Activated naive CD8-positive, alpha-beta T cell treated with anti-CD3 and anti-CD28 coated beads, Interleukin-2, amount 50 U/mL, for 24 hours (primary cell): ENCODE measurements around the gene PCMTD2.

Source experiments
- ATAC-seq: fragments of 150-1000 bp; cut with Tn5 transposase; one replicate; pipeline ENCODE4 v1.10.0; 2021
- DNase-seq: peaks from one replicate; pipeline ENCODE4 v3.0.0; 2021
- H3K27ac Mint-ChIP-seq: one replicate; pipeline ENCODE4 v1.8.0; 2021; ENCODE audit warnings: mild to moderate bottlenecking, mixed read lengths
- H3K27me3 Mint-ChIP-seq: one replicate; pipeline ENCODE4 v1.8.0; 2021; ENCODE audit warnings: mixed read lengths
- H3K36me3 Mint-ChIP-seq: one replicate; pipeline ENCODE4 v1.8.0; 2021; ENCODE audit warnings: low read depth, mixed read lengths
- H3K4me1 Mint-ChIP-seq: one replicate; pipeline ENCODE4 v1.8.0; 2021; ENCODE audit warnings: mixed read lengths
- H3K4me3 Mint-ChIP-seq: one replicate; pipeline ENCODE4 v1.8.0; 2021; ENCODE audit warnings: mild to moderate bottlenecking, moderate library complexity, mixed read lengths
- H3K9me3 Mint-ChIP-seq: one replicate; pipeline ENCODE4 v1.8.0; 2021; ENCODE audit warnings: mixed read lengths

PCMTD2 gene

GRCh38 chr20:64240243-64241015, 15.1 kb upstream of the PCMTD2 start:
- no peaks in the 10 kb centered on the region for H3K36me3 Mint-ChIP-seq
- DNase-seq (no peak), ATAC-seq (no peak)
- no peak overlapping the region for H3K27ac Mint-ChIP-seq
- no peaks in the 10 kb centered on the region for H3K27me3 Mint-ChIP-seq
- H3K9me3 Mint-ChIP-seq = no peaks in the 10 kb centered on the region
- H3K4me1 Mint-ChIP-seq = peaks cover 5% of the 10 kb centered on the region
- H3K4me3 Mint-ChIP-seq = no peak overlapping the region

GRCh38 chr20:64241061-64241460, 14.5 kb upstream of the PCMTD2 start:
- no peak for ATAC-seq
- Mint-ChIP-seq H3K4me3 (no peak overlapping the region), H3K36me3 (no peaks in the 10 kb centered on the region), H3K27ac (no peak overlapping the region), H3K27me3 (peaks cover 1% of the 10 kb centered on the region), H3K9me3 (no peaks in the 10 kb centered on the region), H3K4me1 (peaks cover 5% of the 10 kb centered on the region)
- no peak for DNase-seq

- peaks cover 5% of the 10 kb centered on the region for H3K4me1 Mint-ChIP-seq
- H3K4me3 Mint-ChIP-seq = no peak overlapping the region
- H3K9me3 Mint-ChIP-seq = no peaks in the 10 kb centered on the region
- DNase-seq = no peak
- ATAC-seq = no peak
- peaks cover 1% of the 10 kb centered on the region for H3K27me3 Mint-ChIP-seq
- H3K36me3 Mint-ChIP-seq = no peaks in the 10 kb centered on the region
- H3K27ac Mint-ChIP-seq = no peak overlapping the region
Observed at GRCh38 chr20:64242003-64242796, 13.3 kb upstream of the PCMTD2 start.

GRCh38 chr20:64242797-64243475, 12.6 kb upstream of the PCMTD2 start:
- DNase-seq (no peak), ATAC-seq (no peak)
- H3K27me3 Mint-ChIP-seq = peaks cover 1% of the 10 kb centered on the region
- H3K4me1 Mint-ChIP-seq = peaks cover 5% of the 10 kb centered on the region
- no peak overlapping the region for H3K27ac Mint-ChIP-seq
- no peaks in the 10 kb centered on the region for H3K36me3 Mint-ChIP-seq
- H3K9me3 Mint-ChIP-seq = no peaks in the 10 kb centered on the region
- no peak overlapping the region for H3K4me3 Mint-ChIP-seq

GRCh38 chr20:64244281-64244805, 11.2 kb upstream of the PCMTD2 start:
- peaks cover 1% of the 10 kb centered on the region for H3K27me3 Mint-ChIP-seq
- no peak for ATAC-seq
- H3K36me3 Mint-ChIP-seq = no peaks in the 10 kb centered on the region
- no peaks in the 10 kb centered on the region for H3K9me3 Mint-ChIP-seq
- no peak overlapping the region for H3K4me3 Mint-ChIP-seq
- H3K4me1 Mint-ChIP-seq = no peaks in the 10 kb centered on the region
- no peak overlapping the region for H3K27ac Mint-ChIP-seq
- DNase-seq = no peak

GRCh38 chr20:64244870-64245603, 10.5 kb upstream of the PCMTD2 start:
- ATAC-seq (no peak), DNase-seq (no peak)
- no peaks in the 10 kb centered on the region for H3K9me3 Mint-ChIP-seq
- H3K36me3 Mint-ChIP-seq = no peaks in the 10 kb centered on the region
- H3K27me3 Mint-ChIP-seq = peaks cover 4% of the 10 kb centered on the region
- H3K4me3 Mint-ChIP-seq = no peak overlapping the region
- no peak overlapping the region for H3K27ac Mint-ChIP-seq
- H3K4me1 Mint-ChIP-seq = no peaks in the 10 kb centered on the region

- DNase-seq = no peak
- no peak for ATAC-seq
- no peaks in the 10 kb centered on the region for H3K9me3 Mint-ChIP-seq
- no peaks in the 10 kb centered on the region for H3K36me3 Mint-ChIP-seq
- H3K27ac Mint-ChIP-seq = no peak overlapping the region
- H3K27me3 Mint-ChIP-seq = peaks cover 4% of the 10 kb centered on the region
- H3K4me3 Mint-ChIP-seq = no peak overlapping the region
- H3K4me1 Mint-ChIP-seq = no peaks in the 10 kb centered on the region
Observed at GRCh38 chr20:64245746-64246595, 9.6 kb upstream of the PCMTD2 start.

- no peaks in the 10 kb centered on the region for H3K4me1 Mint-ChIP-seq
- no peak overlapping the region for H3K4me3 Mint-ChIP-seq
- no peaks in the 10 kb centered on the region for H3K9me3 Mint-ChIP-seq
- no peak overlapping the region for H3K27ac Mint-ChIP-seq
- no peak for ATAC-seq
- no peak for DNase-seq
- no peaks in the 10 kb centered on the region for H3K36me3 Mint-ChIP-seq
- peaks cover 4% of the 10 kb centered on the region for H3K27me3 Mint-ChIP-seq
Observed at GRCh38 chr20:64246616-64247306, 8.8 kb upstream of the PCMTD2 start.

GRCh38 chr20:64247307-64247618, 8.3 kb upstream of the PCMTD2 start:
- Mint-ChIP-seq H3K27ac (no peak overlapping the region), H3K27me3 (peaks cover 4% of the 10 kb centered on the region), H3K4me1 (no peaks in the 10 kb centered on the region), H3K36me3 (no peaks in the 10 kb centered on the region), H3K4me3 (no peak overlapping the region), H3K9me3 (no peaks in the 10 kb centered on the region)
- ATAC-seq = no peak
- DNase-seq = no peak

GRCh38 chr20:64247970-64248841, 7.3 kb upstream of the PCMTD2 start:
- H3K9me3 Mint-ChIP-seq = no peaks in the 10 kb centered on the region
- no peak overlapping the region for H3K4me3 Mint-ChIP-seq
- ATAC-seq = no peak
- no peak overlapping the region for H3K27ac Mint-ChIP-seq
- H3K27me3 Mint-ChIP-seq = peaks cover 4% of the 10 kb centered on the region
- no peak for DNase-seq
- no peaks in the 10 kb centered on the region for H3K36me3 Mint-ChIP-seq
- no peaks in the 10 kb centered on the region for H3K4me1 Mint-ChIP-seq

GRCh38 chr20:64250027-64250426, 5.5 kb upstream of the PCMTD2 start:
- no peaks in the 10 kb centered on the region for H3K9me3 Mint-ChIP-seq
- H3K4me3 Mint-ChIP-seq = no peak overlapping the region
- no peak for DNase-seq
- no peak overlapping the region for H3K27ac Mint-ChIP-seq
- no peak for ATAC-seq
- H3K27me3 Mint-ChIP-seq = peaks cover 4% of the 10 kb centered on the region
- H3K4me1 Mint-ChIP-seq = peaks cover 5% of the 10 kb centered on the region
- H3K36me3 Mint-ChIP-seq = no peaks in the 10 kb centered on the region

- no peak for DNase-seq
- Mint-ChIP-seq H3K27ac (no peak overlapping the region), H3K4me3 (no peak overlapping the region), H3K4me1 (peaks cover 25% of the 10 kb centered on the region), H3K36me3 (peaks cover 3% of the 10 kb centered on the region), H3K9me3 (no peaks in the 10 kb centered on the region), H3K27me3 (peaks cover 5% of the 10 kb centered on the region)
- no peak for ATAC-seq
Observed at GRCh38 chr20:64253000-64253383, 2.6 kb upstream of the PCMTD2 start.
